ENCODE data around the gene OR8D1. TPM values are rescaled to one million over a fixed set of nuclear protein-coding genes. Genes with fewer than 3 reads are reported as not detected.

The OR8D1 gene
- total RNA-seq, 1 donor from 2014 or later = not detected

- TF ChIP-seq POLR2AphosphoS5 (IDR thresholded peaks at IDR 0.05; ENCODE audit: insufficient read depth in 1 of 2, low read depth in 1 of 2) (no peak), POLR2A (IDR thresholded peaks at IDR 0.05) (no peak), CTCF (IDR thresholded peaks at IDR 0.05) (no peak)
- Histone ChIP-seq H3K36me3 (no peaks in the 10 kb centered on the region), H3K9me3 (no peaks in the 10 kb centered on the region), H3K27me3 (no peaks in the 10 kb centered on the region), H3K27ac (no peak within 1 kb of the TSS), H3K4me3 (no peak within 1 kb of the TSS), H3K4me1 (no peaks in the 10 kb centered on the region)
- intact Hi-C loops (cut with DNase I) = no loop called here
- DNase-seq (ENCODE audit: extremely low spot score in 2 of 2) = no peak
These were observed 6.3 kb upstream of the OR8D1 start, which contains the start of gene OR8D2 for GRCh38 chr11:124320097-124320496. Gene OR8D2, minus strand, starts transcription at chr11:124320197. Its CDS starts 0 bp downstream, at chr11:124320197.

DNA sequence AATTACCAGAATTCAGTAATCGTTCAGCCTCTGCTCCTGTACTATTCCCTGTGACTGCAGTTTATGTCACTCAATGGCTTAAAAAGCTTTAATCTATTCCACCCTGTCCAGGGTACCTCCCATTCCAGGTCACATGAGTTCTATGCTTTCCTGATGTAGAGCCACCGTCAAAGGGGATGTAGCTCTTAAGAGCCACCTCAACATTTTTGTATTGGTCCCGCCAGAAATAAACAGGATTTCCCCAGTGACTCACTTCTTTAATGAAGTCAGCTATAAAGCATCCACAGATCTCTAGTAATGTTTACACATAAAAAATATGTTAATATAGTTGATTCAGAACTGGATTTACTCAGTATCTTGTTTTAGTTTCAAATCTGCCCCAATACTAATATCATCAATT lies 1.3 kb upstream of the OR8D1 start:
- no peak overlapping the region for H3K27ac ChIP-seq
- no peaks in the 10 kb centered on the region for H3K4me1 ChIP-seq
- DNase-seq (ENCODE audit: extremely low spot score in 2 of 2) = no peak
- intact Hi-C loops (cut with DNase I) = loop anchor here (10.0 kb wide), 1 partner anchor 1360 kb away; no protein-coding TSS in a partner anchor
- no peak overlapping the region for H3K4me3 ChIP-seq
- no peak for TF ChIP-seq CTCF (IDR thresholded peaks at IDR 0.05)
- TF ChIP-seq POLR2A (IDR thresholded peaks at IDR 0.05) = no peak
- TF ChIP-seq POLR2AphosphoS5 (IDR thresholded peaks at IDR 0.05; ENCODE audit: insufficient read depth in 1 of 2, low read depth in 1 of 2) = no peak
- no peaks in the 10 kb centered on the region for H3K27me3 ChIP-seq
- no peaks in the 10 kb centered on the region for H3K36me3 ChIP-seq
- no peaks in the 10 kb centered on the region for H3K9me3 ChIP-seq

DNA sequence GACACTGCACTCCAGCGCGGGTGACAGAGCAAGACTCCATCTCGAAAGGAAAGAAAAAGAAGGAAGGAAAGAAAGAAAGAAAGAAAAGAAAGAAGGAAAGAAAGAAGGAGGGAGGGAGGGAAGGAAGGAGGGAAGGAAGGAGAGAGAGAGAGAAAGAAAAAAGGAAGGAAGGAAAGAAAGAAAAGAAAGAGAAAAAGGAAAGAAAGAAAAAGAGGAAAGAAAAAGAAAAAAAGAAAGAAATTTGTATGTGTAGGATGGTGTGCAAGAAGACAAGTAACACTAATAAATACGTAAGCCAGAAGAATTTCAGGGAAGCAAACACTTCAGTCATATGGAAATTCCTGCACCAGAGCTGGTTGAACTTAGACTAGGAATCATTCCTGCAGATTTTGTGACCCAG lies 618 bp downstream of the OR8D1 start:
- intact Hi-C loops (cut with DNase I) = loop anchor here (10.0 kb wide), 1 partner anchor 1358 kb away; no protein-coding TSS in a partner anchor
- no peak overlapping the region for H3K27ac ChIP-seq

GRCh38 chr11:124311670-124312069 lies 2.1 kb downstream of the OR8D1 start:
- Histone ChIP-seq H3K9me3 (no peaks in the 10 kb centered on the region), H3K4me1 (no peaks in the 10 kb centered on the region), H3K27ac (no peak overlapping the region), H3K27me3 (no peaks in the 10 kb centered on the region), H3K4me3 (no peak overlapping the region), H3K36me3 (no peaks in the 10 kb centered on the region)
- DNase-seq (ENCODE audit: extremely low spot score in 2 of 2) = no peak
- intact Hi-C loops (cut with DNase I) = loop anchor here (10.0 kb wide), 1 partner anchor 1357 kb away; no protein-coding TSS in a partner anchor
- no peak for TF ChIP-seq POLR2A (IDR thresholded peaks at IDR 0.05)
- no peak for TF ChIP-seq CTCF (IDR thresholded peaks at IDR 0.05)
- no peak for TF ChIP-seq POLR2AphosphoS5 (IDR thresholded peaks at IDR 0.05; ENCODE audit: insufficient read depth in 1 of 2, low read depth in 1 of 2)

More for the DNA sequence above, 618 bp downstream of the OR8D1 start:
- no peak for DNase-seq (ENCODE audit: extremely low spot score in 2 of 2)
- no peaks in the 10 kb centered on the region for H3K36me3 ChIP-seq
- H3K9me3 ChIP-seq = no peaks in the 10 kb centered on the region
- TF ChIP-seq POLR2AphosphoS5 (IDR thresholded peaks at IDR 0.05; ENCODE audit: insufficient read depth in 1 of 2, low read depth in 1 of 2) (no peak), POLR2A (IDR thresholded peaks at IDR 0.05) (no peak), CTCF (IDR thresholded peaks at IDR 0.05) (no peak)
- no peaks in the 10 kb centered on the region for H3K27me3 ChIP-seq
- H3K4me3 ChIP-seq = no peak overlapping the region
- no peaks in the 10 kb centered on the region for H3K4me1 ChIP-seq

DNA sequence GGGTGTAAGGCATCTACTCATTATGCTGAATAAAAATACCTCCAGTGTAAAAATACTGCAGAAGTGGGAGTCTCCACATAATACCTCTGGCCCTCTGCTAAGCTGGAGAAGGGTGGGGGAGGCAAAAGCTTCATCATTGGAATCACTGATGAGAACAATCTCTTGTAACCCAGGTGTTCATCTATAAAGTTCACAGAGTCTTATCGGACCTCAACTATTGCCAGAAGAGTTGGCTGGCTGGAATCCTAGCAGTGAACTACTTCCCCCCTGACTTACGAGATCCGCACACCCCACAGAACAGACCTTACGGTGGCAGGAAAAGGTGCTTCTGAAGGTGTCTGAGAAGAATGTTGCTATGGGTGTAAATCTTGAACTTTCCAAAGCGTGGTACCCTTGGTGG lies 2.5 kb downstream of the OR8D1 start:
- Histone ChIP-seq H3K9me3 (no peaks in the 10 kb centered on the region), H3K4me3 (no peak overlapping the region), H3K36me3 (no peaks in the 10 kb centered on the region), H3K4me1 (no peaks in the 10 kb centered on the region), H3K27ac (no peak overlapping the region), H3K27me3 (no peaks in the 10 kb centered on the region)
- TF ChIP-seq POLR2A (IDR thresholded peaks at IDR 0.05) (no peak), POLR2AphosphoS5 (IDR thresholded peaks at IDR 0.05; ENCODE audit: insufficient read depth in 1 of 2, low read depth in 1 of 2) (no peak), CTCF (IDR thresholded peaks at IDR 0.05) (no peak)
- intact Hi-C loops (cut with DNase I) = loop anchor here (10.0 kb wide), 1 partner anchor 1356 kb away; no protein-coding TSS in a partner anchor
- no peak for DNase-seq (ENCODE audit: extremely low spot score in 2 of 2)

All from vagina (tissue), 2 donors.